H9 (cell line): Measurements from ENCODE around the gene PTCD1. TPM values are rescaled to one million over a fixed set of nuclear protein-coding genes. Genes with fewer than 3 reads are reported as not detected.

ENCODE experiments used
- DNase-seq: peaks from one replicate; pipeline ENCODE4 v3.0.0-alpha.2; 2017
- H2AFZ ChIP-seq: one replicate; pipeline ENCODE4 v1.6.1; 2013; ENCODE audit warnings: mild to moderate bottlenecking, low read length, control low read depth, moderate library complexity
- H2AK5ac ChIP-seq: 2 replicates; pipeline ENCODE4 v1.6.1; 2013; ENCODE audit warnings: low read length, control low read depth, mixed read lengths; ENCODE audit not compliant: insufficient read length
- H2BK120ac ChIP-seq: one replicate; pipeline ENCODE4 v1.6.1; 2013; ENCODE audit warnings: low read depth, mild to moderate bottlenecking, low read length, control low read depth, inconsistent platforms; ENCODE audit not compliant: poor library complexity, severe bottlenecking
- H2BK12ac ChIP-seq: 2 replicates; pipeline ENCODE4 v1.6.1; 2013; ENCODE audit warnings: low read length, control low read depth, mixed read lengths, low read depth; ENCODE audit not compliant: insufficient read length
- H2BK15ac ChIP-seq: 2 replicates; pipeline ENCODE4 v1.6.1; 2013; ENCODE audit warnings: low read depth, low read length, control low read depth
- H2BK20ac ChIP-seq: one replicate; pipeline ENCODE4 v1.6.1; 2013; ENCODE audit warnings: low read depth, mild to moderate bottlenecking, low read length, control low read depth, inconsistent platforms; ENCODE audit not compliant: poor library complexity, severe bottlenecking
- H2BK5ac ChIP-seq: 2 replicates; pipeline ENCODE4 v1.6.1; 2013; ENCODE audit warnings: low read length, control low read depth, mixed read lengths; ENCODE audit not compliant: insufficient read length
- H3K14ac ChIP-seq: 2 replicates; pipeline ENCODE4 v1.6.1; 2013; ENCODE audit warnings: low read length, control low read depth; ENCODE audit not compliant: insufficient read depth
- H3K18ac ChIP-seq: 2 replicates; pipeline ENCODE4 v1.6.1; 2013; ENCODE audit warnings: low read depth, mild to moderate bottlenecking, mixed read lengths, low read length, control low read depth; ENCODE audit not compliant: insufficient read length
- H3K23ac ChIP-seq: 2 replicates; pipeline ENCODE4 v1.6.1; 2013; ENCODE audit warnings: low read length, control low read depth, mixed read lengths, low read depth; ENCODE audit not compliant: insufficient read length
- H3K23me2 ChIP-seq: 2 replicates; pipeline ENCODE4 v1.6.1; 2013; ENCODE audit warnings: low read depth, mild to moderate bottlenecking, mixed read lengths, low read length, control low read depth; ENCODE audit not compliant: insufficient read length, poor library complexity, severe bottlenecking
- H3K27ac ChIP-seq: 2 replicates; pipeline ENCODE4 v1.5.1; 2013; ENCODE audit warnings: low read length, control low read depth, mixed read lengths, low read depth; ENCODE audit not compliant: insufficient read length
- H3K27me3 ChIP-seq: 2 replicates; pipeline ENCODE4 v1.6.1; 2013; ENCODE audit warnings: low read length, control low read depth, inconsistent platforms; ENCODE audit not compliant: insufficient read depth
- H3K4ac ChIP-seq: 2 replicates; pipeline ENCODE4 v1.6.1; 2013; ENCODE audit warnings: low read depth, mild to moderate bottlenecking, control low read depth, inconsistent platforms, low read length, moderate library complexity
- H3K4me1 ChIP-seq: 2 replicates; pipeline ENCODE4 v1.6.1; 2013; ENCODE audit warnings: low read length, control low read depth, inconsistent platforms; ENCODE audit not compliant: insufficient read depth
- H3K4me2 ChIP-seq: 2 replicates; pipeline ENCODE4 v1.6.1; 2013; ENCODE audit warnings: low read length, control low read depth, mixed read lengths; ENCODE audit not compliant: insufficient read length, insufficient read depth
- H3K56ac ChIP-seq: 2 replicates; pipeline ENCODE4 v1.6.1; 2013; ENCODE audit warnings: low read depth, mild to moderate bottlenecking, mixed read lengths, low read length, control low read depth; ENCODE audit not compliant: insufficient read length
- H3K79me1 ChIP-seq: 2 replicates; pipeline ENCODE4 v1.6.1; 2013; ENCODE audit warnings: low read depth, mild to moderate bottlenecking, moderate library complexity, low read length, control low read depth, inconsistent platforms; ENCODE audit not compliant: insufficient read depth, poor library complexity, severe bottlenecking
- H3K79me2 ChIP-seq: 2 replicates; pipeline ENCODE4 v1.6.1; 2013; ENCODE audit warnings: low read length, control low read depth, inconsistent platforms; ENCODE audit not compliant: insufficient read depth
- H3K9ac ChIP-seq: 2 replicates; pipeline ENCODE4 v1.6.1; 2013; ENCODE audit warnings: low read length, control low read depth, mixed read lengths; ENCODE audit not compliant: insufficient read length; ENCODE audit errors: extremely low read depth
- H3K9me3 ChIP-seq: one replicate; pipeline ENCODE4 v1.6.1; 2013; ENCODE audit warnings: low read depth, low read length, inconsistent platforms; ENCODE audit not compliant: control insufficient read depth
- H3T11ph ChIP-seq: one replicate; pipeline ENCODE4 v1.6.1; 2013; ENCODE audit warnings: mild to moderate bottlenecking, low read length, control low read depth, inconsistent platforms
- H4K20me1 ChIP-seq: one replicate; pipeline ENCODE4 v1.6.1; 2013; ENCODE audit not compliant: control insufficient read depth, insufficient read length, insufficient read depth
- H4K5ac ChIP-seq: 2 replicates; pipeline ENCODE4 v1.6.1; 2013; ENCODE audit warnings: low read depth, mild to moderate bottlenecking, mixed read lengths, low read length, control low read depth; ENCODE audit not compliant: insufficient read length
- H4K8ac ChIP-seq: replicated peaks from 2 replicates; pipeline ENCODE4 v1.6.1; 2013; ENCODE audit warnings: low read length, control low read depth, mixed read lengths, low read depth; ENCODE audit not compliant: insufficient read length
- H4K91ac ChIP-seq: 2 replicates; pipeline ENCODE4 v1.6.1; 2013; ENCODE audit warnings: low read depth, mild to moderate bottlenecking, moderate library complexity, mixed read lengths, low read length, control low read depth; ENCODE audit not compliant: insufficient read length
- H3K27ac Mint-ChIP-seq, 3 experiments: 2 replicates in 2 of 3; 3 replicates in 1 of 3; pipeline ENCODE4 v1.8.0; 2020 to 2021; ENCODE audit warnings: mixed read lengths in 3 of 3, mild to moderate bottlenecking in 1 of 3, moderate library complexity in 1 of 3
- H3K27me3 Mint-ChIP-seq: 2 replicates; pipeline ENCODE4 v1.8.0; 2021; ENCODE audit warnings: low read depth, mild to moderate bottlenecking, moderate library complexity, mixed read lengths
- H3K36me3 Mint-ChIP-seq, 3 experiments: 2 replicates in 2 of 3; 3 replicates in 1 of 3; pipeline ENCODE4 v1.8.0; 2020 to 2021; ENCODE audit warnings: low read depth in 3 of 3, mixed read lengths in 3 of 3; ENCODE audit not compliant: insufficient read depth in 1 of 3
- H3K4me1 Mint-ChIP-seq, 2 experiments: 2 replicates each; pipeline ENCODE4 v1.8.0; 2020; ENCODE audit warnings: mixed read lengths in 2 of 2
- H3K4me3 Mint-ChIP-seq, 2 experiments: 2 replicates in 1 of 2; 3 replicates in 1 of 2; pipeline ENCODE4 v1.8.0; 2020 to 2021; ENCODE audit warnings: mild to moderate bottlenecking in 2 of 2, mixed read lengths in 2 of 2, moderate library complexity in 1 of 2
- H3K9me3 Mint-ChIP-seq, 2 experiments: 2 replicates in 1 of 2; 3 replicates in 1 of 2; pipeline ENCODE4 v1.8.0; 2020; ENCODE audit warnings: mild to moderate bottlenecking in 2 of 2, mixed read lengths in 2 of 2, moderate library complexity in 1 of 2
- CTCF ChIP-seq: fragments of 200-600 bp; sonication (generic); conservative IDR thresholded peaks from 3 replicates; pipeline ENCODE4 v1.8.0; 2021; ENCODE audit warnings: antibody characterized with exemption, mild to moderate bottlenecking
- WGBS: extraction: QIAGEN DNeasy Blood & Tissue Kit; methylation state at CpG from one replicate; pipeline ENCODE4 v1.1.7; 2013; ENCODE audit warnings: missing lambda C conversion rate, low lambda C conversion rate, mixed read lengths; ENCODE audit not compliant: insufficient read length; ENCODE audit errors: extremely low coverage; 5-methylcytosine and 5-hydroxymethylcytosine counted together
- total RNA-seq: library from RNA; stranded (reverse); gene quantifications from 2 replicates; pipeline ENCODE4 v1.2.1, GENCODE V29; 2021

Gene PTCD1
- total RNA-seq, 1 experiment from 2014 or later: 12.8 TPM

- Histone ChIP-seq H3K27me3 (no peaks in the 10 kb centered on the region), H2AFZ (no peak overlapping the region), H3K14ac (no peak overlapping the region), H3K4me1 (no peaks in the 10 kb centered on the region), H4K8ac (no peak overlapping the region), H3K9ac (no peak overlapping the region), H2BK12ac (no peak overlapping the region), H3K23ac (no peak overlapping the region), H3K56ac (no peak overlapping the region), H3K9me3 (no peaks in the 10 kb centered on the region), H2BK120ac (no peak overlapping the region), H3K4me2 (no peak overlapping the region), H3K4ac (no peak overlapping the region), H4K20me1 (peaks cover 3% of the 10 kb centered on the region), H4K5ac (no peak overlapping the region), H2BK5ac (no peak overlapping the region), H3K27ac (no peak overlapping the region), H4K91ac (no peak overlapping the region), H2BK15ac (no peak overlapping the region), H3K18ac (no peak overlapping the region), H3K23me2 (no peaks in the 10 kb centered on the region), H2AK5ac (no peak overlapping the region), H2BK20ac (no peak overlapping the region), H3K79me2 (no peaks in the 10 kb centered on the region), H3T11ph (no peak overlapping the region), H3K79me1 (no peaks in the 10 kb centered on the region)
- Mint-ChIP-seq H3K9me3 (no peaks in the 10 kb centered on the region), H3K4me1 (peaks cover 8% of the 10 kb centered on the region in 2 experiments), H3K36me3 (peaks cover 51 to 92% (median 87%) of the 10 kb centered on the region in 3 experiments; a peak in 6 of 7 replicates), H3K4me3 (no peak overlapping the region), H3K27ac (0 out of 7 replicates have a peak overlapping the region, but pooled peaks of 1 of the 3 experiments have one; percentile 18), H3K27me3 (no peaks in the 10 kb centered on the region)
- no peak for DNase-seq
- WGBS: no CpG with 5 or more reads among the region's 7 CpGs
- TF ChIP-seq CTCF: no peak
Measured at GRCh38 chr7:99420986-99421385, 17.6 kb downstream of the PTCD1 start.
